CD4-positive, alpha-beta T cell (primary cell): ENCODE measurements around the gene CPSF4. TPM values are rescaled to one million over a fixed set of nuclear protein-coding genes. Genes with fewer than 3 reads are reported as not detected.

Source experiments
- ATAC-seq: fragments of 200-7000 bp; cut with Tn5 transposase; one replicate; pipeline ENCODE4 v1.10.0; 2022; ENCODE audit warnings: mild to moderate bottlenecking; ENCODE audit not compliant: poor library complexity
- CTCF ChIA-PET: fragments of 350-600 bp; sonication (Branson Sonifier 250); formaldehyde crosslinking; loops from one replicate; lab custom pipeline; 2021; ENCODE audit warnings: antibody characterized with exemption, inconsistent platforms; lab: Charles Lee
- POLR2A ChIA-PET: fragments of 350-600 bp; sonication (Branson Sonifier 250); formaldehyde crosslinking; loops from one replicate; lab custom pipeline; 2021; ENCODE audit warnings: antibody characterized with exemption, inconsistent platforms; lab: Charles Lee
- DNase-seq, 14 experiments: peaks; one replicate each; pipeline ENCODE4 v3.0.0-alpha.2; 2013 to 2020; ENCODE audit warnings: mixed read lengths in 2 of 14
- H3K27ac ChIP-seq, 2 donors: one replicate each; pipeline versions ENCODE4 v1.5.1 to v1.7.0; 2013; ENCODE audit warnings: low read length in 2 of 2, low read depth in 1 of 2, mild to moderate bottlenecking in 1 of 2
- H3K27me3 ChIP-seq, 2 experiments: 1 replicate in 1 of 2; 2 replicates in 1 of 2; pipeline versions ENCODE4 v1.6.1 to v1.7.0; 2013; ENCODE audit warnings: low read length in 2 of 2, control low read depth in 1 of 2, mild to moderate bottlenecking in 1 of 2, moderate library complexity in 1 of 2; ENCODE audit not compliant: insufficient read depth in 2 of 2, control insufficient read depth in 1 of 2
- H3K36me3 ChIP-seq: one replicate; pipeline ENCODE4 v1.6.1; 2013; ENCODE audit warnings: low read length, control low read depth; ENCODE audit not compliant: insufficient read depth
- H3K4me1 ChIP-seq: one replicate; pipeline ENCODE4 v1.6.1; 2013; ENCODE audit warnings: low read length, control low read depth; ENCODE audit not compliant: insufficient read depth
- H3K4me3 ChIP-seq: one replicate; pipeline ENCODE4 v1.5.1; 2013; ENCODE audit warnings: mild to moderate bottlenecking, low read length, moderate library complexity
- H3K9me3 ChIP-seq, 2 experiments: 1 replicate in 1 of 2; 2 replicates in 1 of 2; pipeline versions ENCODE4 v1.6.1 to v1.7.0; 2013; ENCODE audit warnings: low read length in 2 of 2, mild to moderate bottlenecking in 2 of 2, control low read depth in 1 of 2, moderate library complexity in 1 of 2; ENCODE audit not compliant: control insufficient read depth in 1 of 2, insufficient read depth in 1 of 2
- H3K27ac Mint-ChIP-seq: one replicate; pipeline ENCODE4 v1.8.0; 2020; ENCODE audit warnings: mixed read lengths
- H3K27me3 Mint-ChIP-seq: one replicate; pipeline ENCODE4 v1.8.0; 2021; ENCODE audit warnings: mixed read lengths
- H3K36me3 Mint-ChIP-seq: one replicate; pipeline ENCODE4 v1.8.0; 2021; ENCODE audit warnings: low read depth, mixed read lengths
- H3K4me1 Mint-ChIP-seq: one replicate; pipeline ENCODE4 v1.8.0; 2021; ENCODE audit warnings: low read depth, mixed read lengths
- H3K4me3 Mint-ChIP-seq: one replicate; pipeline ENCODE4 v1.8.0; 2020; ENCODE audit warnings: mild to moderate bottlenecking, mixed read lengths
- H3K9me3 Mint-ChIP-seq: one replicate; pipeline ENCODE4 v1.8.0; 2020; ENCODE audit warnings: mixed read lengths
- intact Hi-C, 2 experiments: fragments of 100-400 bp; cut with DNase I in 1 of 2; cut with micrococcal nuclease in 1 of 2; formaldehyde crosslinking; loops; one replicate each; pipeline versions ENCODE4 v1.15.1 to v1.9.0; 2023 to 2025; cut with DNase I, micrococcal nuclease
- total RNA-seq, 174 experiments: library from RNA in 2 of 174; stranded (reverse) in 2 of 174; gene quantifications; one replicate each; pipeline ENCODE4 v1.2.3 and lab custom pipeline; 2021 to 2026
- TF ChIP-seq, protein P1 (sequence below): fragments of 200-600 bp; IDR thresholded peaks from one replicate; pipeline ENCODE4 v1.8.0; 2022; ENCODE audit warnings: antibody characterized with exemption, mild to moderate bottlenecking

The CPSF4 gene
- total RNA-seq, 2 experiments from 2014 or later: 28.1 to 31.7 TPM

DNA sequence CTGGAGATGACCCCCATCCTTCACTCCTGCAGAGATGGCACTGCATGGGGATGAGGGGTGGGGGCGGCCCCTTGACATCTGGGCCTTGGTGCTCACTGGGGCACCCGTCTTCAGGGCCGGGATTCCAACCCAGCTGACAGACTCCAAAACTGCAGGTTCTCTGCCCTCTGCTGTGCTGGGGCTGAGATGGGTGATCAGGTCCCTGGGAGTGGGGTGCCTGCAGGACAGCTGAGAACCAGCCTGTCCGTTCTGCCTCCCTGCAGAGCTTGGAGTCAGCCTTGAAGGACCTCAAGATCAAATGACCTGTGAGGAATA, 44.6 kb upstream of the CPSF4 start:
- Histone ChIP-seq H3K4me1 (peaks cover 32% of the 10 kb centered on the region), H3K9me3 (no peaks in the 10 kb centered on the region), H3K27ac (peak overlapping the region in 1 of 2 donors; percentile 72), H3K27me3 (no peaks in the 10 kb centered on the region), H3K36me3 (peaks cover 94% of the 10 kb centered on the region), H3K4me3 (no peak overlapping the region)
- H3K9me3 Mint-ChIP-seq: no peaks in the 10 kb centered on the region
- DNase-seq (no peak), ATAC-seq (no peak)
- ChIA-PET POLR2A (interaction anchor here (1.0 to 8.7 kb wide), 6 partner anchors 10 to 111 kb away, joined by 5 to 105 read pairs (median 10); partner anchors contain the start of genes ARPC1B, BUD31, PDAP1 and ZKSCAN5), CTCF (no interaction called here)
- H3K36me3 Mint-ChIP-seq: peaks cover 91% of the 10 kb centered on the region
- H3K27ac Mint-ChIP-seq: peak overlapping the region; percentile 94
- H3K4me1 Mint-ChIP-seq: peaks cover 24% of the 10 kb centered on the region
- intact Hi-C loops: no loop called here
- TF ChIP-seq, protein P1, sequence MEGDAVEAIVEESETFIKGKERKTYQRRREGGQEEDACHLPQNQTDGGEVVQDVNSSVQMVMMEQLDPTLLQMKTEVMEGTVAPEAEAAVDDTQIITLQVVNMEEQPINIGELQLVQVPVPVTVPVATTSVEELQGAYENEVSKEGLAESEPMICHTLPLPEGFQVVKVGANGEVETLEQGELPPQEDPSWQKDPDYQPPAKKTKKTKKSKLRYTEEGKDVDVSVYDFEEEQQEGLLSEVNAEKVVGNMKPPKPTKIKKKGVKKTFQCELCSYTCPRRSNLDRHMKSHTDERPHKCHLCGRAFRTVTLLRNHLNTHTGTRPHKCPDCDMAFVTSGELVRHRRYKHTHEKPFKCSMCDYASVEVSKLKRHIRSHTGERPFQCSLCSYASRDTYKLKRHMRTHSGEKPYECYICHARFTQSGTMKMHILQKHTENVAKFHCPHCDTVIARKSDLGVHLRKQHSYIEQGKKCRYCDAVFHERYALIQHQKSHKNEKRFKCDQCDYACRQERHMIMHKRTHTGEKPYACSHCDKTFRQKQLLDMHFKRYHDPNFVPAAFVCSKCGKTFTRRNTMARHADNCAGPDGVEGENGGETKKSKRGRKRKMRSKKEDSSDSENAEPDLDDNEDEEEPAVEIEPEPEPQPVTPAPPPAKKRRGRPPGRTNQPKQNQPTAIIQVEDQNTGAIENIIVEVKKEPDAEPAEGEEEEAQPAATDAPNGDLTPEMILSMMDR: no peak
- H3K4me3 Mint-ChIP-seq: no peak overlapping the region
- H3K27me3 Mint-ChIP-seq: no peaks in the 10 kb centered on the region

- ChIA-PET CTCF (no interaction called here), POLR2A (interaction anchor here (6.0 to 8.7 kb wide), 2 partner anchors 13 to 20 kb away, joined by 37 to 105 read pairs; partner anchors contain the start of genes ARPC1B, BUD31 and PDAP1)
- Mint-ChIP-seq H3K27me3 (no peaks in the 10 kb centered on the region), H3K9me3 (no peaks in the 10 kb centered on the region), H3K27ac (peak overlapping the region; percentile 24), H3K4me3 (no peak overlapping the region), H3K4me1 (peaks cover 24% of the 10 kb centered on the region), H3K36me3 (peaks cover 91% of the 10 kb centered on the region)
- no peak overlapping the region for H3K27ac ChIP-seq
- H3K27me3 ChIP-seq: no peaks in the 10 kb centered on the region
- no peak for DNase-seq
- intact Hi-C loops: no loop called here
- peaks cover 34% of the 10 kb centered on the region for H3K4me1 ChIP-seq
- no peak overlapping the region for H3K4me3 ChIP-seq
- no peak for ATAC-seq
- TF ChIP-seq, protein P1: no peak
- H3K36me3 ChIP-seq: peaks cover 94% of the 10 kb centered on the region
- no peaks in the 10 kb centered on the region for H3K9me3 ChIP-seq
Observed at GRCh38 chr7:99395616-99396327, 43.0 kb upstream of the CPSF4 start.

DNA sequence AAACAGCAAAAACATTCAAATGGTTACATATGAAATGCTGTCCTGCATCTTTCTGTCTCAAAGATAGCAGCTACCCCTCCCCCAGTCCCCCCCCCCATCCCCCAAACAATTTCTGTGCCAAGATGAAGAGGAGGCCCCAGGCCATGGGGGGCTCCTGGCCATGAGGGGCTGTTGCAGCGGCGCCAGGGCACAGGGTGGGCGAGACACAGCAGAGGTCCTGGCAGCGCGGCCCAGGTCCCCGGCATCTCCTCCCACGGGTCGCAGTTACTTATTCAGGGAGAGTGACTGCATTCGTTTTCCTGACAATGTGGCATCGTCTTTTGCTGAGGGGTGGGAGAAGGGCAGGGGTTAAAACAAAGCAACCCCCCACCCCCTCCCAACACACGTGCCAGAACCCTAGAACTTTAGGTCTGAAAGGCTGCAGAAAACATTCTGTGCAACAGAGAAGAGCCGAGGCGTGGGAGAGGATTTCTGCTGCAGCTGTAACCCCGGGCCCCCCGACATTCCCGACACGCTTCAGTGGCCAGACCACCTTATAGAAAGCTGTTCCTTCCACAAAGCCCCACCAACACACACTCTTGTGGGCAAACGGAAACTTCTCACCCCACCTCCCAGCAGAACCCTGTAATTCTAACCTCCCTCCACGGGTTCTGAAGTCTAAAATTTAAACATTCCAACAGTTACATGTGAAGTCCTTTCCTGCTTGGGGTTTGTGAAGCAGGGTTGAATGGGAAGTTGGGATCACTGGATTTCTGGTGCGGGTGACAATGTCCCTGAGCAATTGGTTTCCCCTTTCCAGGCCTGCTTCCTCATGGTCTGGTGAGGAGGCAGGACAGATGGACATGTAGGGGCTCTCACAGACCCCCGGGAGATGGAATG, 42.1 kb upstream of the CPSF4 start:
- Histone ChIP-seq H3K4me3 (no peak overlapping the region), H3K27ac (peak overlapping the region in 1 of 2 donors; percentile 11), H3K4me1 (peaks cover 30% of the 10 kb centered on the region), H3K9me3 (no peaks in the 10 kb centered on the region), H3K27me3 (no peaks in the 10 kb centered on the region), H3K36me3 (peaks cover 91% of the 10 kb centered on the region)
- Mint-ChIP-seq H3K27me3 (no peaks in the 10 kb centered on the region), H3K4me3 (no peak overlapping the region), H3K36me3 (peaks cover 93% of the 10 kb centered on the region), H3K27ac (peak overlapping the region; percentile 27), H3K9me3 (no peaks in the 10 kb centered on the region), H3K4me1 (peaks cover 24% of the 10 kb centered on the region)
- TF ChIP-seq, protein P1: no peak
- ATAC-seq: no peak
- ChIA-PET POLR2A (interaction anchor here (8.7 kb wide), 1 partner anchor 12 kb away, joined by 105 read pairs; the partner anchor contains the start of genes BUD31 and PDAP1), CTCF (no interaction called here)
- intact Hi-C loops: no loop called here
- no peak for DNase-seq
